Pancreas (tissue), 10 donors: ENCODE results near the gene COMMD1. TPM values are rescaled to one million over a fixed set of nuclear protein-coding genes. Genes with fewer than 3 reads are reported as not detected.
A peak's percentile ranks its signal among the peaks of the same experiment; 100 is the strongest.
"Not testable (repeated sequence)": the region's sequence is repeated elsewhere in the genome, so short reads cannot be mapped to it uniquely, and the experiment has no call there.

Source experiments
- ATAC-seq, 4 donors: fragments of 200-7000 bp; cut with Tn5 transposase; one replicate each; pipeline versions ENCODE4 v1.8.0 to v1.9.1; 2020; ENCODE audit warnings: mild to moderate bottlenecking in 4 of 4, moderate library complexity in 4 of 4
- DNase-seq, 6 donors: peaks; one replicate each; pipeline ENCODE4 v3.0.0-alpha.2; 2020
- FAIRE-seq: peaks from 2 replicates; lab custom pipeline; 2012; peaks lifted over from hg19 to GRCh38; lab: Jason Lieb, UNC
- H3K27ac ChIP-seq, 4 donors: fragments of 200-600 bp; sonication (generic); 1 replicate in 3 of 4; 2 replicates in 1 of 4; pipeline versions ENCODE4 v1.5.0 to v1.8.0; 2020
- H3K27me3 ChIP-seq, 4 donors: fragments of 200-600 bp; one replicate each; pipeline ENCODE4 v1.8.0; 2021
- H3K36me3 ChIP-seq, 3 donors: fragments of 200-600 bp; sonication (generic) in 1 of 3; one replicate each; pipeline versions ENCODE4 v1.5.0 to v1.8.0; 2020 to 2021
- H3K4me1 ChIP-seq, 3 donors: fragments of 200-600 bp; one replicate each; pipeline ENCODE4 v1.8.0; 2021
- H3K4me3 ChIP-seq, 4 donors: fragments of 200-600 bp; sonication (generic) in 2 of 4; one replicate each; pipeline versions ENCODE4 v1.5.0 to v1.8.0; 2020 to 2021
- H3K9me3 ChIP-seq, 4 donors: fragments of 200-600 bp; one replicate each; pipeline ENCODE4 v1.8.0; 2021
- WGBS, 2 donors: extraction: QIAGEN DNeasy Blood & Tissue Kit; methylation state at CpG; one replicate each; pipeline ENCODE4 v1.1.7; 2013; 5-methylcytosine and 5-hydroxymethylcytosine counted together
- intact Hi-C, 3 donors: fragments of 100-400 bp; cut with DNase I; formaldehyde crosslinking; loops; one replicate each; pipeline versions ENCODE4 v1.11.1 to v1.14.2; 2022
- polyA plus RNA-seq, 2 donors: library from polyadenylated mRNA; stranded (reverse); fragments of 200-250 nt; gene quantifications; one replicate each; pipeline ENCODE4 v1.2.3, GENCODE V29; 2013
- total RNA-seq, 6 donors: library from RNA; stranded (reverse); fragmentation: NEBNext Ultra II Directional in 4 of 6; extraction: Animal tissue kit (Norgen Biotek cat#: 25700) in 4 of 6; gene quantifications; one replicate each; pipeline versions ENCODE4 v1.2.1 to v1.2.4, GENCODE V29; 2021 to 2023
- TF ChIP-seq, protein P1 (sequence below), 4 donors: fragments of 200-600 bp; sonication (generic) in 3 of 4; IDR thresholded peaks; one replicate each; pipeline versions ENCODE4 v1.5.0 to v1.8.0; 2021; ENCODE audit warnings: antibody characterized with exemption in 4 of 4
- donor health status: healthy with polysubstance abuse.
- donor health status: DM: no; HTN: no; CAD: no; lungs with moderate emphysema.
- donor health status: DM: no; HTN: no; CAD: no.
- donor health status: control.
- donor health status: control.
- donor health status: Bipolar disorder and iron deficiency.
- donor health status: DM: yes; HTN: yes; CAD: no.
- donor health status: DM: no; HTN: no; CAD: no.
- donor health status: DM: no; HTN: no; CAD: no.
- donor health status: DM: yes; HTN: yes; CAD: no.

The COMMD1 gene
- total and polyA plus RNA-seq, 8 donors: 9.3 to 27.0 (median 15.8) TPM

DNA sequence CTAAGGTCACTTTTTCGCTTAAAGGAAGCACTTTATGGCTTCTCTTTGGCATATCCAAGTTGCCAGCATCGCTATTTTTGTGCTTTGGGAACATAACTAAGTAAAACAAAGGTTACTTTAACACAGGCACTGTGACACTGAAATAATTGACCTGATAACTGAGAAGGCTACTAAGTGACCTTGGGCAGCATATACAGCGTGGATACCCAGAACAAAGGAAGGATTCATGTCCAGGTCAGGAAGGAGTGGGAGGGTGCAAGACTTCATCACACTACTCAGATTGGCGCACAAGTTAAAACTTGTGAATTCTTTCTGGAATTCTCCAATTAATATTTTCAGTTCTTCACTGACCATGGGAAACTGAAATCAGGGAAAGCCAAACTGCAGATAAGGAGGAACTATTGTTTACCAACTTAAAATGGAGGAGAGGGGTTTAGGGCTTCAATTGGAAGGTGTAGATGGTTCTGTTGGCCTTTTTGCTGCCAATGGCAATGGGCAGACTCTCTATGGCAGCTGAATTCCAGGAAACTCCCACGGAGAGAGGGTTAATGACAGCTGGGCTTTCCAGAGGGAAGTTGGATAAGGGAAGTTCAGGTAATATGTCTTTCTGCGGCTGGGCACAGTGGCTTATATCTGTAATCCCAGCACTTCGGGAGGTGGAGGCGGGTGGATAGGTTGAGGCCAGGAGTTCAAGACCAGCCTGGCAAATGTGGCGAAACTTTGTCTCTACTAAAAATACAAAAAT lies 45.3 kb downstream of the COMMD1 start:
- Histone ChIP-seq H3K4me3 (no peak overlapping the region), H3K9me3 (no peaks in the 10 kb centered on the region), H3K4me1 (peaks cover 0 to 12% (median 9%) of the 10 kb centered on the region in 3 donors), H3K36me3 (no peaks in the 10 kb centered on the region), H3K27me3 (no peaks in the 10 kb centered on the region), H3K27ac (peak overlapping the region in 3 of 4 donors; percentile 7 to 43 (median 41))
- no peak for FAIRE-seq
- TF ChIP-seq, protein P1, sequence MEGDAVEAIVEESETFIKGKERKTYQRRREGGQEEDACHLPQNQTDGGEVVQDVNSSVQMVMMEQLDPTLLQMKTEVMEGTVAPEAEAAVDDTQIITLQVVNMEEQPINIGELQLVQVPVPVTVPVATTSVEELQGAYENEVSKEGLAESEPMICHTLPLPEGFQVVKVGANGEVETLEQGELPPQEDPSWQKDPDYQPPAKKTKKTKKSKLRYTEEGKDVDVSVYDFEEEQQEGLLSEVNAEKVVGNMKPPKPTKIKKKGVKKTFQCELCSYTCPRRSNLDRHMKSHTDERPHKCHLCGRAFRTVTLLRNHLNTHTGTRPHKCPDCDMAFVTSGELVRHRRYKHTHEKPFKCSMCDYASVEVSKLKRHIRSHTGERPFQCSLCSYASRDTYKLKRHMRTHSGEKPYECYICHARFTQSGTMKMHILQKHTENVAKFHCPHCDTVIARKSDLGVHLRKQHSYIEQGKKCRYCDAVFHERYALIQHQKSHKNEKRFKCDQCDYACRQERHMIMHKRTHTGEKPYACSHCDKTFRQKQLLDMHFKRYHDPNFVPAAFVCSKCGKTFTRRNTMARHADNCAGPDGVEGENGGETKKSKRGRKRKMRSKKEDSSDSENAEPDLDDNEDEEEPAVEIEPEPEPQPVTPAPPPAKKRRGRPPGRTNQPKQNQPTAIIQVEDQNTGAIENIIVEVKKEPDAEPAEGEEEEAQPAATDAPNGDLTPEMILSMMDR (IDR thresholded peaks at IDR 0.05): no peak
- 63 to 66% methylated on average over 9 of the region's 9 CpGs for WGBS, 2 donors
- ATAC-seq: peak in 2 of 4 donors; percentile 55 to 69
- no peak for DNase-seq
- intact Hi-C loops: no loop called here

DNA sequence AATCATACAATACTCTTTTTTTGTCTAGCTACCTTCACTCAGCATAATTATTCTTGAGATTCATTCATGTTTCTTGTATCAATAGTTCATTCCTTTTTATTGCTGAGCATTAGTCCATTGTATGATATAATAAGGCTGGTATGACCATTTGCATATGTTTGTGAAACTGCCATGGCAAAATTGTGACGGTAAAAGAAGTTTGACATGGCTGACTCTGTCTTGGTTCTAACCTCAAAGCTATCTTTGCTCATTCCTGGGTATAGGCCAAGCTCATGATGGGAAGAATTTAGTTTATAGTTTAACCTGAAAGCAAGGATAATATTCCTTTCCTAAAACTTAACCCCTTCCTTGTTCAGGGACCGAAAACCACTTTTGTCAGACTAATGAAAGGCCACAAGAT lies 46.4 kb downstream of the COMMD1 start:
- Histone ChIP-seq H3K36me3 (no peaks in the 10 kb centered on the region), H3K27ac (no peak overlapping the region), H3K4me3 (no peak overlapping the region), H3K9me3 (no peaks in the 10 kb centered on the region), H3K27me3 (no peaks in the 10 kb centered on the region), H3K4me1 (peaks cover 0 to 12% (median 9%) of the 10 kb centered on the region in 3 donors)
- WGBS, 2 donors: 70 to 73% methylated on average over 2 of the region's 2 CpGs
- ATAC-seq (no peak), DNase-seq (no peak), FAIRE-seq (no peak)
- intact Hi-C loops: no loop called here
- TF ChIP-seq, protein P1 (IDR thresholded peaks at IDR 0.05): no peak

DNA sequence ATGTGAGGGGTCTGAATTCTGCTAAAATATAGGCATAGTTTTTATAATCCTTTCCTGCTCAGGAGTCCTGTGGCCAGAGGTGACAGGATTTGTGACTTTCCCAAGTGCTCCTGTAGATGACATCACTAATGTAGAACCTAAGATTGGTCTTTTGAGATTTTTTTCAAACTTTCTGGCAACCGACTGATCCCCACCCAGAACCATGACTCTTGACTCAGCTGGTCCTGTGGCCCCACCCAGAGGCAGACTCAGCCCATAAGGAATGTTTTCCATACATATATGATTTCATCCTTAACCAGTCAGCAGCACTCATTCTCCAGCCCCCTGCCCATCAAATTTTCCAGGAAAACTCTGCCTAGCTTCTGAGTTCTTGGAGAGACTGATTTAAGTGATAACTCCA lies 46.8 kb downstream of the COMMD1 start:
- Histone ChIP-seq H3K36me3 (no peaks in the 10 kb centered on the region), H3K4me1 (peaks cover 0 to 12% (median 9%) of the 10 kb centered on the region in 3 donors), H3K27me3 (no peaks in the 10 kb centered on the region), H3K27ac (no peak overlapping the region), H3K4me3 (no peak overlapping the region), H3K9me3 (no peaks in the 10 kb centered on the region)
- FAIRE-seq (no peak), ATAC-seq (no peak), DNase-seq (no peak)
- 97 to 100% methylated on average over 1 of the region's 1 CpG for WGBS, 2 donors
- intact Hi-C loops: no loop called here
- TF ChIP-seq, protein P1 (IDR thresholded peaks at IDR 0.05): no peak

DNA sequence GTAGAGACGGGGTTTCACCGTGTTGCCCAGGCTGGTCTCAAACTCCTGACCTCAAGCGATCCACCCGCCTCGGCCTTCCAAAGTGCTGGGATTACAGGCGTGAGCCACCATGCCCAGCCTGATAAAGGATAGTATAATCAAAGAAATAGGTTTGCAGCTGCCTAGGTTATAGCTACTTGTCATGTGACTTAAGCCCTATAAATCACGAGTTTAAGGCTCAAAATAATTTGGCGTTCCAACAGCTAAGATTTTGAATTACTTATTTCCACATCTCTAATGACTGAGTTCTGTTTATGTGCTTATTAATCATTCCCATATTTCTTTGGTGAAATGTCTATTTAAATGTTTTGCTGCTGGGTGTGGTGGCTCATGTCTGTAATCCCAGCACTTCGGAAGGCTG lies 49.4 kb downstream of the COMMD1 start:
- H3K9me3 ChIP-seq, FAIRE-seq, H3K27me3 ChIP-seq, H3K4me1 ChIP-seq, H3K4me3 ChIP-seq, ATAC-seq, DNase-seq, intact Hi-C loops, H3K27ac ChIP-seq, H3K36me3 ChIP-seq: not testable (repeated sequence)
- 90 to 92% methylated on average over 9 of the region's 9 CpGs for WGBS, 2 donors

DNA sequence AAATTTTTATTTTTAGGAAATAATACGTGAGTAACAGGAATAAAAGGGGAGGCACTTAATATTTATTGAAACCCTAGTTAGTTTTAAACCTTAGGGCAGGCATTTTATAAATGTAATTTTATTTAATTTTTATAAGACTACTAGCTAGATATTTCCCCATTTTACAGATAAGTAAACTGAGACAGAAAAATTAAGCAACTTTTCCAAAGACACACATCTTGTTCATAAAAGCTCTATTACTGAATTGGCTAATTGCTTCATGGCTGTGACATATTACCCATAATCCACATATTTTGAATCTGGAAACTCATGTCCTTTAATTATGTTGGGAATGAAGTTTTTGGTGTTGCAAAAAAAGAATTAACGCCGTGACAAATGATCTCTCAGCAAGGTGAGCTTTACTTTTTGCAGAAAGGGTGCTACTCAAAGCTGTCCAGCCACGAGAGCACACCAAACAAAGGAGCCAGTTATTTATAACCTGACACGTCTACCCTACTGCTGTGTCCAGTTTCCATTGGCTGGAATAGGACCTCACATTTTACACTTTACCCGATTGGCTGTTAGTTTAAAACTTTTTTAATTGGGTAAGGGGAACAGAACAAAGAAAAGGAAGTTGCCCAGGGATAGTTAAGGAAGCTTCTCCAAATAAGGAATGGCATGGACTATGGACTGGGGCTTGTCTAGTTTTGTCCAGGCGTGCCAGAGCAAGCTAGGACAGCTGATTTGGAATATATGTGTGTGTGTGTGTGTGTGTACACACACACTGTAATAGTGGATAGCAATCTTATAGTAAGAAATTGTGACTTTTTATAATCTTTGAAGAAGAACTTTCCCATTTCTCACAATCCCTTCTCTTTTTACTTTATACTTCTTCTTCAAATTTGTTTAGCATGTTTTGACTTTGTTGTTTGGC lies 54.2 kb downstream of the COMMD1 start:
- no peaks in the 10 kb centered on the region for H3K9me3 ChIP-seq
- no peak overlapping the region for H3K4me3 ChIP-seq
- H3K4me1 ChIP-seq: no peaks in the 10 kb centered on the region
- H3K27me3 ChIP-seq: no peaks in the 10 kb centered on the region
- DNase-seq: no peak
- no peak overlapping the region for H3K27ac ChIP-seq
- ATAC-seq: no peak
- no peak for FAIRE-seq
- no peaks in the 10 kb centered on the region for H3K36me3 ChIP-seq
- intact Hi-C loops: no loop called here
- 90 to 92% methylated on average over 7 of the region's 7 CpGs for WGBS, 2 donors
- TF ChIP-seq, protein P1 (IDR thresholded peaks at IDR 0.05): no peak
